ENCODE results near the gene KCNH2.

GRCh38 chr7:150994838-150995510 is 16.9 kb upstream of the KCNH2 start:
- no peak for TF ChIP-seq CTCF (IDR thresholded peaks at IDR 0.05)
- no peak for TF ChIP-seq POLR2A (IDR thresholded peaks at IDR 0.05)

All from lower leg skin (tissue), 3 donors.